Right cardiac atrium (tissue), 5 donors: ENCODE results near the gene SART3. TPM values are rescaled to one million over a fixed set of nuclear protein-coding genes. Genes with fewer than 3 reads are reported as not detected.
A peak's percentile ranks its signal among the peaks of the same experiment; 100 is the strongest.
"Not testable (repeated sequence)": the region's sequence is repeated elsewhere in the genome, so short reads cannot be mapped to it uniquely, and the experiment has no call there.

Source experiments
- ATAC-seq, 2 donors: fragments of 200-7000 bp; cut with Tn5 transposase; one replicate each; pipeline versions ENCODE4 v1.8.0 to v1.9.1; 2020; ENCODE audit warnings: moderate library complexity in 2 of 2, mild to moderate bottlenecking in 1 of 2
- DNase-seq, 3 donors: peaks; one replicate each; pipeline ENCODE4 v3.0.0-alpha.2; 2020
- H3K27ac ChIP-seq: one replicate; pipeline ENCODE4 v1.5.1; 2013; ENCODE audit warnings: mild to moderate bottlenecking, low read length, control low read depth, moderate library complexity
- H3K27me3 ChIP-seq: one replicate; pipeline ENCODE4 v1.6.1; 2013; ENCODE audit not compliant: control insufficient read depth, insufficient read depth
- H3K4me1 ChIP-seq: one replicate; pipeline ENCODE4 v1.6.1; 2013; ENCODE audit warnings: low read length; ENCODE audit not compliant: control insufficient read depth, insufficient read depth
- H3K4me3 ChIP-seq: one replicate; pipeline ENCODE4 v1.5.1; 2013; ENCODE audit warnings: low read length, control low read depth
- H3K9me3 ChIP-seq: one replicate; pipeline ENCODE4 v1.6.1; 2013; ENCODE audit warnings: low read length; ENCODE audit not compliant: control insufficient read depth
- WGBS: extraction: QIAGEN DNeasy Blood & Tissue Kit; methylation state at CpG from one replicate; pipeline ENCODE4 v1.1.7; 2013; 5-methylcytosine and 5-hydroxymethylcytosine counted together
- intact Hi-C, 4 donors: fragments of 100-400 bp; cut with DNase I; formaldehyde crosslinking; loops; one replicate each; pipeline versions ENCODE4 v1.11.0 to v1.14.0; 2022 to 2023
- polyA plus RNA-seq: library from polyadenylated mRNA; stranded (reverse); fragments of 200-250 nt; gene quantifications from one replicate; pipeline ENCODE4 v1.2.3, GENCODE V29; 2013
- total RNA-seq, 4 donors: library from RNA; stranded (reverse); fragmentation: NEBNext Ultra II Directional; extraction: Animal tissue kit (Norgen Biotek cat#: 25700); gene quantifications; one replicate each; pipeline ENCODE4 v1.2.1, GENCODE V29; 2021
- donor health status: healthy with polysubstance abuse.
- donor health status: DM: no; HTN: yes; CAD: no.
- donor health status: DM: no; HTN: no; CAD: no.
- donor health status: DM: no; HTN: yes; CAD: no; lungs with severe emphysema.
- donor health status: DM: yes; HTN: yes; CAD: no.

Gene SART3
- total and polyA plus RNA-seq, 5 donors: 14.2 to 27.7 (median 23.9) TPM

DNA sequence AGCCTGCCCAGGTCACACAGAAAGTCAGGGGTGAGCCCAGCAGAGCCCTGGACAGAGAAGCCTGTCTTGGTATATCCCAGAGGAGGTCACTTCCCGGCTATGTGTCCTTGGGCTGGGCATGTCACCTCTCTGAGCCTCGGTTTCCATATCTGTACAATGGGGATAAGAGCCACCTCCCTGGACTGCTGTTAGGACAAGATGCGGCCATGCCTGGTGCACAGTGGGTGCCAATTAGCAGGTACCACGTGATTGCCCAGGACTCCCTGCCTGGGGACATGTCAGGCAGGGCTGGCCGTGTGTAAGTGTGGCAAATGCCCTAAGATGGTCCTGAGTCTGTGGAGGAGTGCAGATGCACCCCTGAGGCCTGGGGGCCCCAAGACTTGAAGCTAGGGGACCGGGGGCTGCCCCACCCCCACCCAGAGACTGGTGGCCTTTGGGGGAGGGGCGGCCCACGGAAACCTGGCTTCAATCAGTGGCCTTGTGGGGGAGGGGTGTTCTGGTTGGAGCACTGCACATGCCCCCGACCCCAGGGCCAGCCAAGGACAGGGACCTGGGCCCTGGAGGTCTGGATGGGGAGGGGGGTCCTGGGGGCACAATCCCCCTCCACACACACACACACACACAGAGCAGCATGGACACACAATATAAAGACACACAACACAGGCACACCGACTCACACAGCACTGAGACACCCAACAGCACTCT lies 36.0 kb upstream of the SART3 start:
- ATAC-seq: no peak
- no peaks in the 10 kb centered on the region for H3K27me3 ChIP-seq
- intact Hi-C loops: no loop called here
- H3K27ac ChIP-seq: no peak overlapping the region
- H3K4me1 ChIP-seq: no peaks in the 10 kb centered on the region
- 52% methylated on average over 10 of the region's 10 CpGs for WGBS
- no peaks in the 10 kb centered on the region for H3K9me3 ChIP-seq
- H3K4me3 ChIP-seq: no peak overlapping the region
- DNase-seq: no peak

DNA sequence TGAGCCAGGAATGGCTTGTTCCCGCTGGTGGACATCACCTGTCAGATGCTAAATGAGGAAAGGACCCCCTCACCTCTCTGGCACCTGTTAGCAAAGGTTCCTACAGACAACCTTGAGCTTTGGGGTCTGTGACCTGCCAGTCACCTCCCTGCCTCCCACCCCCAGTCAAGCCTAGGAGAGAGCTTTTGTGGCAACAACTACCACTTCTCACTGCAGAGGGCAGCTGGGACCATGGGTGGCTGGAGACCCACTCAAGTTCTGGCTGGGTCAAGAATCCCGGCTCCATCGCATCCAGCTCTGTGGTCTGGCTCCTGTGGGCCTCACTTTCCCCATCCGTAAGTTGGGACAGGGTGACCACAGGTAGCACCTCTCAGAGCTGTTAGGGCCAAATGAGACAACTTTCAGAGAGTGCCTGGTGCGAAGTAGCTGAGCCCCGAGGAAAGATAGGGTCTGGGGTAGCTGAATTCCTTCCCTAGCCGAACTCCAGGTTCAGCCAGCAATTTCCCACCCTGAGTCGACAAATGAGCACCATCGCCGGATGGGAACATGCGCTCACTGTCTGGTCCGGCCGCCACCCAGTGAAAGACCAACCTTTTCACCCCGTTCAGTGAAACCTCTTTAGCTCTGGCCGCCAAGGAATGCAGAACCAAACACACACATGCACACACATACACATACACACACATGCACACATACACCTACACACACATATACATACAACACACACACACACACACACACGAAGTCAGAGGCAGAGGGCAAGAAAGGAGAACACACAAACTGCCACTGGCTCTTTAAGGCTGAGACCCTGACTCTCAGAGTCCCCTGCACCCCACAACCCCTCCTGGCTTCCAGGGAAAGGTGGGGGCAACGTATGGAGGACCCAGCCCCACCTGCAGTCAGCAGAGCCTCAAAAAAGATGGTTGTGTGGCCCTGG lies 35.0 kb upstream of the SART3 start:
- 66% methylated on average over 17 of the region's 17 CpGs for WGBS

DNA sequence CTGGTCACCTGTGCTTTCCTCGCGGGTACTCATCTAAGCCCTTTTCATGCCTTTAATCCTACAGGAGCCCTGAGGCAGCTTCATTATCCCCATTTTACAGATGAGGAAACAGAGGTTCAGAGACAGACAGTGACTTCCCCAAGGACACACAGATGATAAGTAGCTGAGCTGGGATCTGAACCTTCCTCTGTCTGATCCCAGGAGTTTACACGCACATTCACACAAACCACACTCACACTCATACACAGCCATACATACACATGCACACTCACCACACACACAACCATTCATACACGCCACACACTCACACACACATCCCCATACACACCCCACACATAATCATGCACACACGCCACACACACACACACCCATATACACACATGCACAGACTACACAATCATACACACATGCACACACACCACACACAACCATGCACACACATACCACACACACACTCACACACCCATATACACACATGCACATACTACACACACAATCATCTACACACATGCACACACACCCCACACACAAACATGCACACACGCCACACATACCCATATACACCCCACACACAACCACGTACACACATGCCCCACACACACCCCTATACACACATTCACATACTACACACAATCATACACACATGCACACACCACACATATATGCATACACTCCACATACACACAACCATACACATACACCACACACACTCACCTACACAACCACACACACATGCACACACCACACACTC lies 34.2 kb upstream of the SART3 start:
- Histone ChIP-seq H3K9me3 (no peaks in the 10 kb centered on the region), H3K27ac (no peak overlapping the region), H3K27me3 (no peaks in the 10 kb centered on the region), H3K4me3 (no peak overlapping the region), H3K4me1 (no peaks in the 10 kb centered on the region)
- 96% methylated on average over 7 of the region's 7 CpGs for WGBS
- intact Hi-C loops: no loop called here
- ATAC-seq (no peak), DNase-seq (no peak)

More for the DNA sequence above, 35.0 kb upstream of the SART3 start:
- intact Hi-C loops: no loop called here
- Histone ChIP-seq H3K9me3 (no peaks in the 10 kb centered on the region), H3K27ac (no peak overlapping the region), H3K4me3 (no peak overlapping the region), H3K27me3 (no peaks in the 10 kb centered on the region), H3K4me1 (no peaks in the 10 kb centered on the region)
- ATAC-seq: no peak
- DNase-seq: no peak

DNA sequence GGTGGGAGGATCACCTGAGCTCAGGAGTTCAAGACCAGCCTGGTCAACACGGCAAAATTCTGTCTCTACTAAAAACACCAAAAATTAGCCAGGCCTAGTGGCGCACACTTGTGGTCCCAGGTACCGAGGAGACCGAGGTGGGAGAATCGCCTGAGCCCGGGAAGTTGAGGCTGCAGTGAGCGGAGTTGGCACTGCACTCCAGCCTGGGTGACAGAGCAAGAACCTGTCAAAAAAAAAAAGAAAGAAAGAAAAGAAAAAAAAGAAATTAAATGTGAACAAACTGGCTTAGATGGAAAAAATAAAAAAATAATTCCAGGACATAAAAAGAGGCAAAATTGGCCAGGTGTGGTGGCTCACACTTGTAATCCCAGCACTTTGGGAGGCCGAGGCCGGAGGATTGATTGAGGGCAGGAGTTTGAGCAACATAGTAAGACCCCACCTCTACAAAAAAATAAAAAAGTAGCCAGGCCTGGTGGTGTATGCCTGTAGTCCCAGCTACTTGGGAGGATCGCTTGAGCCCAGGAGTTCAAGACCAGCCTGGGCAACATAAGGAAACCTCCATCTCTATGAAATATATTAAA lies 33.4 kb upstream of the SART3 start:
- H3K9me3 ChIP-seq: no peaks in the 10 kb centered on the region
- intact Hi-C loops: no loop called here
- WGBS: 98% methylated on average over 10 of the region's 10 CpGs
- H3K4me3 ChIP-seq: no peak overlapping the region
- H3K27me3 ChIP-seq: no peaks in the 10 kb centered on the region
- no peaks in the 10 kb centered on the region for H3K4me1 ChIP-seq
- ATAC-seq (no peak), DNase-seq (no peak)
- no peak overlapping the region for H3K27ac ChIP-seq

DNA sequence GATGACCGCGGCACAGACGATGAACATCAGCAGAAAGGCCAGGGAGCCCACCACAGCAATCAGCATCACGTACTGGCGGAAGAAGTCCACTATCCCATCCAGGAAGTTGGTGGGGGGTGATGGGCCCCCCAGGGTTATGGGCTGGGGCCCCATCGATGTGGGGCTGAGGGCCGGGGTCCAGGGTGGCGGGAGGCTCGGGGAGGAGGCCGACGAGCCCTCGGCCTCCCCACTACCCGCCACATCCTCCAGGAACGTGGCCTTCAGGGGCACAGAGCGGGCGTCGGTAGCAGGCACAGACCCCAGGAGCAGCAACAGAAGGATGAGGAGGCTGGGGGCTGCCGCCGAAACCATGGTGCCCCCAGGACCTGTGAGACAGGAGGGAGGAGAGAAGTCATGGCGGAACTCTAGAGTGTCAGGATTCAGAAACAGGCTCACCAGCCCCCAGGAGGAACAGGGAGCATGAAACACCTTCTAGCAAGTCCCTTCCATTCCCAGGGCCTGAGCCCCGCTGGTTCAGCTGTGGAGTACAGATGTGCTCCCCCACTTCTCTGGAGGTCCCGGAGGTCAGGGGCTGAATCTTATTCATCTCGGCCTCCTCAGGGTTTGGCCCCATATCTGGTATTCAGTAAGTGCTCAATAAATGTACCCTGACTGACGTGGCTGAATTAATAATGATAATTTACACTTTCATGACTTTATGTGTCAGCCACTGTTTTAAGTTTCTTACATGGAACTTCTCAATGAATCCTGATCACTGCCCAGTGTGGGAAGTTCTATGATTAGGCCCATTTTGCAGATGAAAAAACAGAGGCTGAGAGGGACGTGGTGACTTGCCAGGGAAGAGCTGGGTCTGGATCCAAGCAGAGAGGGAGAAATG lies 31.3 kb upstream of the SART3 start:
- 91% methylated on average over 25 of the region's 25 CpGs for WGBS
- H3K4me3 ChIP-seq: no peak overlapping the region
- no peak for DNase-seq
- no peaks in the 10 kb centered on the region for H3K27me3 ChIP-seq
- H3K9me3 ChIP-seq: no peaks in the 10 kb centered on the region
- H3K4me1 ChIP-seq: no peaks in the 10 kb centered on the region
- H3K27ac ChIP-seq: no peak overlapping the region
- no peak for ATAC-seq
- intact Hi-C loops: no loop called here

DNA sequence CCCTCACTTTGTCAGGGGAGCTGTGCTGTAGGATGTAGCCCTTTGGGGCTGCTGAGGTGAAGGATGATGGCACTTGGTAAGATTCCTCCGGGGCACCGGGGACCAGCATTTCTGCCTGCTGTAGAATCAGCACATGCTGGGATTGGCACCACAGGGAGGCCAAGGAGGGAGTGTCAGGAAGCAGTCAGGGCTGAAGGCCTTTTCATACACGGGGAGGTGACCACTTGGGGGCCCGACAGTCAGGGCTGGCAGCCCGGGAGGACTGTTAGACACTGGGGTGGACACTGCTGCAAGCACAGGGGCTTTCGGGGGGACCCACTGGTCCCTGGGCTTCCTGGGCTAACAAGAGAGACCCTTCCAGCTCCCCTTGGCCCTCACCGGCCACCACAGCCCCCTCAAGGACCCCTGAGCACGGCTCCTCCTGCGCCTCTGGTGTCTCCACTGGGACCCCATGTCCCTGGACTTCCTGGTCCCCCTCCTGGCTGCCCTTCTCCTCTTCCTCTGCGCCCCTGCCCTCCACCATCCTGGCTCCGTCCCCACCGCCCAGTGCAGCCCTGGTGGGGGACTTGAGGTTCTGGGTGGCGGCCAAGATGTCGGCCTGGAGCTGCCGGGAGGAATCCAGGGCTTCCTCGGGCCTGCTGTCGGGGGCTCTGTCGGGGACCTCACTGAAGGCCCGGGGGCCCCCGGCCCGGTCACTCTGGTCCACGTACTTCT lies 30.5 kb upstream of the SART3 start:
- H3K4me1 ChIP-seq: no peaks in the 10 kb centered on the region
- intact Hi-C loops: no loop called here
- no peak overlapping the region for H3K27ac ChIP-seq
- ATAC-seq: no peak
- no peaks in the 10 kb centered on the region for H3K9me3 ChIP-seq
- DNase-seq: no peak
- 79% methylated on average over 22 of the region's 22 CpGs for WGBS
- no peak overlapping the region for H3K4me3 ChIP-seq
- no peaks in the 10 kb centered on the region for H3K27me3 ChIP-seq

DNA sequence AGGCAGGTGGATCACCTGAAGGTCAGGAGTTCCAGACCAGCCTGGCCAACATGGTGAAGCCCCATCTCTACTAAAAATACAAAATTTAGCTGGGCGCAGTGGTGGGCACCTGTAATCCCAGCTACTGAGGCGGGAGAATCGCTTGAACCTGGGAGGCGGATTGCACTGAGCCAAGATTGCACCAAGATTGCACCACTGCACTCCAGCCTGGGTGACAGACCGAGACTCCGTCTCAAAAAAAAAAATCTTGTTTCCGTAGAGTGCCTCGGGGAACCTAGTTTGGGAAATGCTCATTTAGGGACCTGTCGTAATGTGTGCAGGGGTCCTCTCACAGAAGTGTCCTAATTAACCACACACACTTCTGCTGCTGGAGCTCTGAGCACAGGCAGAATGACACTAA lies 29.5 kb upstream of the SART3 start:
- H3K27ac ChIP-seq, ATAC-seq, H3K27me3 ChIP-seq, H3K4me3 ChIP-seq, H3K4me1 ChIP-seq, DNase-seq, H3K9me3 ChIP-seq, intact Hi-C loops: not testable (repeated sequence)
- 89% methylated on average over 9 of the region's 9 CpGs for WGBS

DNA sequence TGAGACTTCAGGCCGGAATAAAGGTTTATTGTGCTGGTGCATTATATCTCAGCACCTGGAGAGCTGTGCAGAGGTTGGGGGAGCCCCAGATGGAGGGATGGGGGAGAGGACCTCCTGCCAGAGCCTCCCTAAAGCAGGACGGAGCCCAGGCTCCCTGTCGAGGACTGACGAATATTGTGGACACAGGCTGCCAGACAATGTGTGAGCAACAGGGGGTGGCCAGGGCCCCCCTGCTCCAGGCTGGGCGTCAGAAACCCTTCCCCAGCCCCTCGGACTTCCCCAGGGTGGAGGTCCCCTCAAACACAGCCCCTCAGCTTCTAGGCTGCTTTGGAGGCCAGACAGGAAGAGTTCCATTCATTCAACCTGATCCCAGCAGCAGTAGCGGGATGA lies 28.9 kb upstream of the SART3 start:
- Histone ChIP-seq H3K9me3 (no peaks in the 10 kb centered on the region), H3K4me3 (no peak overlapping the region), H3K27me3 (no peaks in the 10 kb centered on the region), H3K4me1 (no peaks in the 10 kb centered on the region), H3K27ac (no peak overlapping the region)
- ATAC-seq: no peak
- intact Hi-C loops: no loop called here
- DNase-seq: no peak
- 64% methylated on average over 7 of the region's 7 CpGs for WGBS

DNA sequence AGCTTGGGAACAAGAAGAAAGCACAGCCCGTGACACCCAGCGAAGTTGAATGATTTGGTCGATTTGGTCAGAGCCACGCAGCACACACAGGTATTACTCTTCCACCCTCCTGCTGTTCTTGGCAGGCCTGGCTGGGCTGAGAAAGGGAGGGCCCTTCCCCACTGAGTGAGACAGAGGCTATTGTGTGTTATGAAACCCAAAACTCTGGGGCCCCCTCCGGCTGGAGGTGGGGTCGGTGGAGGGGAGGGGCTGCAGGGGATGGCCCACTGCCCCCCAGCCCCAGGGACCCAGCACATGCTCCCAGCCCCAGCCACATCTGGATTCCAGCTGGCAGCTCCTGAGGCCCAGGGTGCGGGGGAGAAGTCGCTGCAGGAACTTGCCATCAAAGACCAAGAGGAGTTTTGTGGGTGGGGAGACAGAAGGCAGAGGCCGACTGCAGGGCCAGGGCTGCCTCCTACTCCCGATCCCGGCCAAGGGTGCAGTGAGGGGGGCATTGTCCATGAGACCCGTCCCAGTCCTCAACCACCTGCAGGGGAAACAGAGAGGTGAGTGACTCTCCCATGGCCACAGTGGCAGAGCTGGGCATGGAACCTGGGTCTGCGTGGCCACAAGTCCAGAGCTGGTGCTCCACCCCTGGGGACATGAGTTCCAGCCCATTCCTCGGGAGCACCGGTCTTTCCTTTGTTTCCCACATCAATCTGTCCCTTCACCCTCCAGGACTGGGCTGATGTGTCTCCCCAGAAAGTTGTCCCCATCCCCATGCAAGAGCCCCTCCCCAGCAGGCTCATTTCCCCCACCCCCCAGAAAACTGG lies 28.3 kb upstream of the SART3 start:
- ATAC-seq: peak; percentile 28 to 43
- Histone ChIP-seq H3K9me3 (no peaks in the 10 kb centered on the region), H3K27me3 (no peaks in the 10 kb centered on the region), H3K4me3 (no peak overlapping the region), H3K27ac (no peak overlapping the region), H3K4me1 (no peaks in the 10 kb centered on the region)
- intact Hi-C loops: no loop called here
- no peak for DNase-seq
- WGBS: 40% methylated on average over 15 of the region's 15 CpGs
